GM21825 (cell line): ENCODE results near the gene DPP6.

Source experiments
- ATAC-seq: cut with Tn5 transposase; IDR thresholded peaks from one replicate; pipeline ENCODE4 v1.9.1; 2021; ENCODE audit warnings: mild to moderate bottlenecking, moderate library complexity; ENCODE audit not compliant: unreplicated experiment

The DPP6 gene

DNA sequence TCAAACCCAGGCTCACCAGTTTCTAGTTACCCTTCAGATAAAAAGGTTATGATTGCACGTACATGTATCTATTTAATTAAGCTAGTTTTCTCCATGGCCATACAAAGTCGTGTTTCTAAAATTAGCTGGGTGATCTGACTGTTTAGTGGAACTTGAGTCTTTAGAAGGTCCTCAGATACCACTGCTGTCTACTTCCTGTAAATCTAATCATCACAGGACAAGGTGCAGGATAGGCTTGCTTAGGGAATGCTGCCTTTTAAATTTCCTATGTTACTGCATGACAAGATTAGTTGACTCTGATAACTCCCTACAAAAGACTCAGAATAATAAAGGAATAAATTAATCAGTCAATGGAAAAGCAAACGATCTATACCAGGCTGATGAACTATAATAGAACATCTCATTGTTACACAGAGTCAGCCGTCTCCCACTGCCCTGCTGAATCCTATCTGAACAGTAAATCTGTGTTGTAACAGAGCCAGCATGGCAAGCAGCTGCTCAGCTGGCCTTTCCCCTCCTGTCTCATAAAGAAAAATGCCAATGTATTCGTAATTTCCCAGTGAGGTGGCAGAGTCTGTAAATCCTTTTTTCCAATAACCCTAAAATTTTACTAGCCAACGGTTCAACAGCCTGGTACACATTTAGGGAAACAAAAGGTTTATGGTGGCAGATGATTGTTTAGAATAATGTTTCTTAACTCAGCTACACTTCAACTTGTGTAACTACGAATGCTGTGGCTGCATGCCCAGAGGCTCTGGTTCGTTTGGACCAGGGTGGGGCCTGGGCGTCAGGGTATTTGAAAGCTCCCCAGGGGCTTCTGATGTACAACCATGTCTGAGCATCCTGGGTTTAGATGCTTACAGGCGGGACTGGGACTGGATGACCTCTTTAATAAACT lies 632.7 kb downstream of the DPP6 start:
- ATAC-seq, result no peak

GRCh38 chr7:154685564-154685901 lies 633.3 kb downstream of the DPP6 start:
- no peak for ATAC-seq

GRCh38 chr7:154686305-154686704 lies 634.1 kb downstream of the DPP6 start:
- no peak for ATAC-seq

- no peak for ATAC-seq
These were observed 636.8 kb downstream of the DPP6 start for GRCh38 chr7:154688952-154689351.

DNA sequence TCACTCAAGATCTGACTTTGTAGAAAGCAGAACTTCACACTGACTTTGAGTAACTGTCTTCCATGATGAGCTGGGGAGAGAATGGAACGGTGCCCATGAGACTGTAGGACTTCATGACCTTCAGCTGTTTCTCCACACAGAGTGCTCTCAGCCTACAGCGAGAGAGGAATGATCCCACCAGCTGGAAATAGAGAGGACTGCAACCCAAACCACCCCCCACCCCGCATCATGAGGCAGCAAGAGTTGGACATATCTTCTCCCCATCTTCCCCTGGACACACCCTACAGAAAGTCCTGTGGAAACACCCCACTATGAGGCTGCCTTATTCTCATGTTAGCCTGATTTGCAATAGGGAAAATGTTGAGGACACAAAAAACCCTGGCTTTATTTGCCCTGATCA lies 638.2 kb downstream of the DPP6 start:
- ATAC-seq, result no peak

GRCh38 chr7:154693661-154694060 lies 641.5 kb downstream of the DPP6 start:
- no peak for ATAC-seq

DNA sequence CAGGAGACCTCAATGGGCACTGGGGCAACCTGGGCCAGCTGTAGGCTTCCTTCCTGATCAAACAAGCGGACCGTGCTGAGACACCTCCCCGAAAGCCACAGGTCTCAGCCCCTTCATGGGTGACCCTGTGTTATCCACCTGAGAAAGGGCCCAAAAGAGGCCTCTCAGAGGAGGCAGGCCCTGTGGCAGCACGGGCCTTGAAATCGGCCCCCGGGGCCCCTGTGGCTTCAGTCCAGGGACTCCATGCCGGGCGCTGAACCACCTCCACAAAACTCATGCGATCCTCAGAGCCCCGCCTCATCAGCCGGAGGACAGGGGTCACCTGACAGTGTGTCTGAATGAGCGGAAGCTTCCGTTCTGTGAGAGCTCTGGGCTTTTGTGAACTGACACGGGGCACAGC lies 643.6 kb downstream of the DPP6 start:
- ATAC-seq, result no peak

- no peak for ATAC-seq
These were observed 644.4 kb downstream of the DPP6 start for GRCh38 chr7:154696556-154696955.

DNA sequence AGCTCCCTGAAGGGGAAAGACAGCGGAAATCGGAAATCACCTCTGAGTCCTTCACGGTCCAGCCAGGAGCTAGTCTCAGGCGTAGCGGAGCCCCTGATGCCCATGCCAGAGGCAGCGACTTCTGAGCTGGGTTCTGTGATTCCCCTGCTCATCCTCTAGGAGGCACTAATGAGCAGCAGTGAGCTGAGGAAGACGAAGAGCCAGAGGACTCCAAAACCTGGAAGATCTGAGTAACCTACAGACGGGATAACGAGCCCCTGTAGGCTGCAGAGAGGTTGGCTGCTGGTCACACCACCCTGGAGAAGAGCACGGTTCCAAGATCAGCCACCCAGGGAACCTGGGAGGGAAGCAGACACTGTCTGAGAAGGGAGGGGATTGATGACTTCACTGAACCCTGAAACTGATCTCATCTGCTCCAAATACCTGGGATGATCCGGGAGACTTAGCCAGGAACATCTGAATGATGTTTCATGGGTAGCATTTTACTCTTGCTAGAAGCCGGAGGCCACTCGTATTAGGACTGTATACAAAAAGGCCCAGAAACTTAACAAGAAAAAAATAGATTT lies 646.6 kb downstream of the DPP6 start:
- no peak for ATAC-seq

DNA sequence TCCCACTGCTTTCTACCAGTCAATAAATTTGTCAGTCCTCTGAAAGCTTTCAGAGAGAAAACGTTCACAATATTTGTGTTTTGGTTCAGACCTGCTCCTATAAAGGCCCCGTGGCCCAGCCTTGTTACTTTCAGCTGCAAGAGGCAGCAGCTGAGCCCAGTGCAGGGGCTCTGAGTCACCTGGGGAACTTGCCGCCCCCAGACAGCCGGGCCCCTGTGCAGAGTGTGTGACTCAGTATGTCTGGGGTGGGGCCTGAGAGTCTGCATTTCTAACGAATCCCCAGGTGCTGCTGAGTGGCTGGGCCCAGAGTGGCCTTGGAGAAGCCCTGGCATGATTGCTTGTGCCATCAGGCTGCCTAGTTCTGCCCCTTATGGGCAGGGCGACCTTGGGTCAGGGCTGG lies 647.2 kb downstream of the DPP6 start:
- no peak for ATAC-seq

DNA sequence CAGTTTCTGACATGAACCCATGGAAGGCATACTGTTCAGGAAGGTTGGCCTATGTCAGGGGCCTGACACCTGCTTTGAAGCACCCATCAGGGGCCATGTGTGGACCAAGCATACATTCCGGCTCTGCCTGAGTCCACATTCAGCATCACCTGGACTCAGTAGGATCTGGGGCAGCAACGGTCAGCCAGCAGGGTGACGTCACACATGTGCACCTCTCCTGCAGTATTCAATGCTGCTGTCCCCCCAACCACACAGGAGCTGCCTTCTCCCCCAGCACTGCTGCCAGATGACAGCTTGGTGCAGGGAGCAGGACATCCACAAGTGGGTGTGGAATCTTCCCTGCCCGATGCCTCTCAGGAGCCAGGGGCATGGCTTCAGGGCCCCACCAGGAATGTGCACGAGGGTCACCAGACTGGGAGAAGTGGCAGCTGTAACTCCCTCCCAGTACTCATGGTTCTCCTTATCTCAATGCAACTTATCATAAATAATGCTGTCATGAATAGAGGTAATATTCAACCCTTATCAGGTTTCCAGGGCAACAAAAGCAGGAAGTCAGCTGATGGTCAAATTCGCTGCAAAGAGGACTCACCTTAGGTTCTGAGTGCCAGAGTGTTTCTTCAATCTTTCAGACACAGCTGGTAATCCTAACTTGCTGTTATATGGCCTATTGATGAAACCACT lies 657.8 kb downstream of the DPP6 start:
- ATAC-seq, result no peak

DNA sequence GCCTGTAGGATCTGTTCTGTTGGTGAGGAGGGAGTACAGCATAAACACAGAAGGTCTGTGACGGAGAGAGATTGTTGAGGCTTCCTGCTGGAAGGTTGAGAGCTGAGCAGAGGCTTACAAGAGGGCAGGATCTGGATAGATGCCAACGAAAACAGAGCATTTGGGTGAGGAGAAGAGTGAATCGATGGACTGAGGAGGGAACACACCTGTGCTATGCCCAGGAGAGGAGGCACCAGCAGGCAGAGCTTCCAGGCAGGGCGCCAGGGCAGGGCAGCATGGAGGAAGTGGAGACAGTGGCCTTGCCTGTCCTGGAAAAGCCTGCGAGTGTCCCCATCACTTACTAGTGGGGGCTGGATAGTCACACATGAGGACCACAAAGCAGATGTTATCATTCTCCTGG lies 667.8 kb downstream of the DPP6 start:
- ATAC-seq, result no peak

GRCh38 chr7:154721086-154721485 lies 668.9 kb downstream of the DPP6 start:
- ATAC-seq, result no peak

GRCh38 chr7:154726368-154726767 lies 674.2 kb downstream of the DPP6 start:
- ATAC-seq, result no peak

GRCh38 chr7:154729056-154729455 lies 676.9 kb downstream of the DPP6 start:
- ATAC-seq, result no peak

DNA sequence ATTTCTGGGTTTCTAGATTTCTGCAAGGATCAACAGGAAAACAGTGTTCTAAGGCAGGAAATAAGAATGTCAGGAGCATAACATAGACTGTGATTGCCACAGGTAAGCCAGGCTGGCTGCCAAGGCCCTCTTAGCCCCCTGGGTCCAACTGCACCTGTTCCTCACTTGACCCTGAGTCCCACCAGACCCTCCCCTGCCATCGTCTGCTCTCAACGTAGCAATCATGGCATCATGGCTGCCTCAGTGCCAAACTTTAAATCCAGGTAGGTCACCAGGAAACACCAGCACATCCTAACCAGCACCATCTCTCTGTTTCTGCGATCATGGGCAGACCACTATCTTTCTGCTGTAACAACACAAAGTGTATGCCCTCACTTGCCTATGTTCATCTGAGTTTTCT lies 683.6 kb downstream of the DPP6 start:
- ATAC-seq, result no peak

DNA sequence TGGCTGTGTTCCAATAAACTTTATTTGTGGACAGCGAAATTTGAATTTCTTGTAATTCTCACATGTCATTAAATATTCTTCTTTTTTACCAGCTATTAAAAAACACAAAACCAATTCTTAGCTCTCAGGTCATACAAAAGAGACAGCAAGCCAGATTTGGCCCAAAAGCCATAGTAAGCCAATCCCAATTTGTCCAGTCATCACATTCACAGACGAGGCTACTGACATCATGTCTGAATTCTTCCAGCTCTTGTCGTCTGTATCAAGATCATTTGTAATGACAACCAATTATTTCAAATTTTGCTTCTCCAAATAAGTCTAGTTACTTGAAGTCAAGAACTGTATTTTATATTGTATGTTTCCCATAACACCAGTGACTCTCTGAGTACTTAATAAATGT lies 684.2 kb downstream of the DPP6 start:
- ATAC-seq, result no peak

- no peak for ATAC-seq
These were observed 686.0 kb downstream of the DPP6 start for GRCh38 chr7:154738216-154738615.

- ATAC-seq, result no peak
These were observed 688.9 kb downstream of the DPP6 start for GRCh38 chr7:154741131-154741530.

DNA sequence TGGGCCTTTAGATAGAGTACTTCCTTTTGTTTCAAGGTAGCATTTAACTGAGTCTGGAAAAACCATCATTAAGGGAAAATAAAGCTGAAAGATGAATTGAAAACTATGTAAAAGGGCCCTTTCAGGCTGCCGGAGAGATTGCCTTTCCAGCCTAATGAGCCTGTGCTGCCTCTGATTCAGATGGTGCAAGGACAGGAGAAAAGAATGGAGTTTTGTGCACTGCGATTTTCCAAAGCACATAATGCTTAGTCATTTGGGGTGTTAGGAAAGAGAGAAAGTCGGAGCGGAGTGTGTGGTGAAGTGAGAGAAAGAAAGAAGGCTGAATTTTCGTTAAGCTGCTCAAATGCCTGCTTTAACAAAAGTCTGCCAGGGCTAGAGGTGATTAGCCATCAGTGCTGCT lies 691.0 kb downstream of the DPP6 start:
- no peak for ATAC-seq

- peak; percentile 61 for ATAC-seq
These were observed 692.2 kb downstream of the DPP6 start for GRCh38 chr7:154744256-154744860.

DNA sequence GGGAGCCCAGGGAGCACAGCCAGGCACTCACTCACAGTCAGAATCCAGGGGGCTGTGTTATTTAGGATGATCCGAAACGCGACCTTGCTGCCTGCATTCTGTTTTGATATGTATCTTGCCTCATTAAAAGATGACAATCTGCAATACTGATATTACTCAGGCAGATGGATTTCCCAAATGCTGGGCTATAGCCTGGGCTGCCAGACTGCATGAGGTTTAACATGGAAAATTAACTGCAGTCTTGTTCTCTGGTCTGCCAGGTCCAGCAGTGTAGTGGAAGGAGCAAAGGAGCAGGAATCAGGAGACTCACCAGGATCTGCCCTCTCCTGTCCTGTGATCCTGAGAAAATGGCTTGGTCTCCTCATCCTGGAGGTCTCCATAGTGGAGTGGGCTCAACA lies 692.7 kb downstream of the DPP6 start:
- ATAC-seq, result no peak
